DLD1 (cell line): ENCODE results near the gene BRK1.
"Not testable (repeated sequence)": the region's sequence is repeated elsewhere in the genome, so short reads cannot be mapped to it uniquely, and the experiment has no call there.

Experiments used
- in situ Hi-C: cut with HindIII; loops from 2 replicates; pipeline ENCODE4 v1.10.0; 2017; ENCODE audit warnings: low sequenced_read_pairs

BRK1 gene

GRCh38 chr3:10142707-10143560 is 27.5 kb downstream of the BRK1 start:
- in situ Hi-C loops: no loop called here

- in situ Hi-C loops: no loop called here
Observed at GRCh38 chr3:10145685-10146084, 30.2 kb downstream of the BRK1 start.

- in situ Hi-C loops: no loop called here
Observed at GRCh38 chr3:10149226-10149625, 33.8 kb downstream of the BRK1 start.

- in situ Hi-C loops: no loop called here
Observed at GRCh38 chr3:10150987-10151386, 35.5 kb downstream of the BRK1 start.

- in situ Hi-C loops: no loop called here
Observed at GRCh38 chr3:10154335-10155122, 39.1 kb downstream of the BRK1 start.

GRCh38 chr3:10155123-10155472 is 39.6 kb downstream of the BRK1 start:
- in situ Hi-C loops: no loop called here

- in situ Hi-C loops: no loop called here
Observed at GRCh38 chr3:10155658-10156057, 40.2 kb downstream of the BRK1 start.

- in situ Hi-C loops: no loop called here
Observed at GRCh38 chr3:10157031-10157430, 41.6 kb downstream of the BRK1 start.

- in situ Hi-C loops: not testable (repeated sequence)
Observed at GRCh38 chr3:10158555-10158954, 43.1 kb downstream of the BRK1 start.

GRCh38 chr3:10160346-10160745 is 44.9 kb downstream of the BRK1 start:
- in situ Hi-C loops: loop anchor here (5.0 kb wide), 1 partner anchor 102 kb away; no protein-coding TSS in a partner anchor

- in situ Hi-C loops: loop anchor here (5.0 kb wide), 1 partner anchor 101 kb away; no protein-coding TSS in a partner anchor
Observed at GRCh38 chr3:10160925-10161324, 45.5 kb downstream of the BRK1 start.

GRCh38 chr3:10162185-10162584 is 46.7 kb downstream of the BRK1 start:
- in situ Hi-C loops: loop anchor here (5.0 kb wide), 1 partner anchor 100 kb away; no protein-coding TSS in a partner anchor

GRCh38 chr3:10164201-10164545 is 48.7 kb downstream of the BRK1 start:
- in situ Hi-C loops: loop anchor here (5.0 kb wide), 1 partner anchor 98 kb away; no protein-coding TSS in a partner anchor

- in situ Hi-C loops: loop anchor here (5.0 kb wide), 1 partner anchor 98 kb away; no protein-coding TSS in a partner anchor
Observed at GRCh38 chr3:10164546-10165393, 49.3 kb downstream of the BRK1 start, which contains the start of gene IRAK2. Gene IRAK2 (plus strand): TSS chr3:10164919. CDS start chr3:10164955, 36 bp downstream.

- in situ Hi-C loops: no loop called here
Observed at GRCh38 chr3:10166213-10166604, 50.7 kb downstream of the BRK1 start.

- in situ Hi-C loops: no loop called here
Observed at GRCh38 chr3:10169000-10169496, 53.6 kb downstream of the BRK1 start.

GRCh38 chr3:10170915-10171478 is 55.5 kb downstream of the BRK1 start:
- in situ Hi-C loops: no loop called here

GRCh38 chr3:10173095-10173925 is 57.8 kb downstream of the BRK1 start:
- in situ Hi-C loops: no loop called here

- in situ Hi-C loops: no loop called here
Observed at GRCh38 chr3:10173926-10174435, 58.5 kb downstream of the BRK1 start.
